B cell (primary cell): ENCODE measurements around the gene DHTKD1. TPM values are rescaled to one million over a fixed set of nuclear protein-coding genes. Genes with fewer than 3 reads are reported as not detected.

Experiments used
- ATAC-seq: fragments of 200-7000 bp; cut with Tn5 transposase; one replicate; pipeline ENCODE4 v1.10.0; 2021; ENCODE audit warnings: low read depth, mild to moderate bottlenecking, moderate number of reproducible peaks, moderate library complexity
- CTCF ChIA-PET: fragments of 350-600 bp; sonication (Branson Sonifier 250); formaldehyde crosslinking; loops from one replicate; lab custom pipeline; 2021; ENCODE audit warnings: antibody characterized with exemption, inconsistent platforms; lab: Charles Lee
- POLR2A ChIA-PET: fragments of 350-600 bp; sonication (Branson Sonifier 250); formaldehyde crosslinking; loops from one replicate; lab custom pipeline; 2021; ENCODE audit warnings: antibody characterized with exemption; lab: Charles Lee
- DNase-seq: peaks from one replicate; pipeline ENCODE4 v3.0.0; 2013
- H2AFZ ChIP-seq: 2 replicates; pipeline ENCODE4 v1.6.1; 2012; ENCODE audit warnings: mild to moderate bottlenecking, low read depth, low read length; ENCODE audit not compliant: insufficient read depth, poor library complexity, severe bottlenecking
- H3K27ac ChIP-seq, 2 donors: 1 replicate in 1 of 2; 2 replicates in 1 of 2; pipeline ENCODE4 v1.5.1; 2012 to 2013; ENCODE audit warnings: low read length in 2 of 2, mild to moderate bottlenecking in 2 of 2, moderate library complexity in 1 of 2
- H3K27me3 ChIP-seq, 4 experiments: fragments of 200-600 bp in 1 of 4; sonication (generic) in 1 of 4; replicated peaks in 1 of 4; 1 replicate in 2 of 4; 2 replicates in 2 of 4; pipeline versions ENCODE4 v1.6.1 to v1.7.0; 2013 to 2016; ENCODE audit warnings: low read length in 3 of 4, mild to moderate bottlenecking in 2 of 4, mixed read lengths in 1 of 4, moderate library complexity in 1 of 4; ENCODE audit not compliant: insufficient read depth in 4 of 4, control insufficient read depth in 3 of 4; ENCODE audit errors: control extremely low read depth in 1 of 4
- H3K36me3 ChIP-seq, 2 experiments: replicated peaks in 1 of 2; 1 replicate in 1 of 2; 2 replicates in 1 of 2; pipeline versions ENCODE4 v1.6.1 to v1.7.1; 2013; ENCODE audit warnings: low read length in 1 of 2; ENCODE audit not compliant: insufficient read depth in 2 of 2, control insufficient read depth in 1 of 2; ENCODE audit errors: control extremely low read depth in 1 of 2, extremely low read depth in 1 of 2
- H3K4me1 ChIP-seq, 2 donors: fragments of 200-600 bp in 1 of 2; sonication (generic) in 1 of 2; 1 replicate in 1 of 2; 2 replicates in 1 of 2; pipeline versions ENCODE4 v1.5.1 to v1.6.1; 2013 to 2017; ENCODE audit warnings: low read length in 2 of 2; ENCODE audit not compliant: control insufficient read depth in 2 of 2, insufficient read depth in 2 of 2
- H3K4me2 ChIP-seq: replicated peaks from 2 replicates; pipeline ENCODE3; 2012; ENCODE audit warnings: mild to moderate bottlenecking, low read depth, low read length; ENCODE audit not compliant: poor library complexity, severe bottlenecking
- H3K4me3 ChIP-seq, 5 experiments: fragments of 200-600 bp in 1 of 5; sonication (generic) in 1 of 5; 1 replicate in 3 of 5; 2 replicates in 2 of 5; pipeline versions ENCODE4 v1.5.1 to v1.7.0; 2011 to 2016; ENCODE audit warnings: low read length in 4 of 5, mild to moderate bottlenecking in 4 of 5, low read depth in 2 of 5, control low read depth in 1 of 5, moderate library complexity in 1 of 5; ENCODE audit not compliant: insufficient read depth in 1 of 5; ENCODE audit errors: control extremely low read depth in 1 of 5, extremely low read depth in 1 of 5
- H3K79me2 ChIP-seq: fragments of 200-600 bp; sonication (generic); one replicate; pipeline ENCODE4 v1.6.0; 2016; ENCODE audit warnings: low read length; ENCODE audit not compliant: control insufficient read depth, insufficient read depth
- H3K9ac ChIP-seq: fragments of 200-600 bp; sonication (generic); 2 replicates; pipeline ENCODE4 v1.6.1; 2017; ENCODE audit warnings: mild to moderate bottlenecking, low read length, moderate library complexity
- H3K9me3 ChIP-seq, 3 donors: one replicate each; pipeline versions ENCODE4 v1.6.1 to v1.7.1; 2013; ENCODE audit warnings: low read length in 2 of 3; ENCODE audit not compliant: control insufficient read depth in 2 of 3, insufficient read depth in 1 of 3; ENCODE audit errors: control extremely low read depth in 1 of 3
- H4K20me1 ChIP-seq: 2 replicates; pipeline ENCODE4 v1.6.0; 2012; ENCODE audit warnings: mild to moderate bottlenecking, low read length; ENCODE audit not compliant: insufficient read depth, control insufficient read depth, poor library complexity, severe bottlenecking
- H3K27ac Mint-ChIP-seq: one replicate; pipeline ENCODE4 v1.8.0; 2021; ENCODE audit warnings: mixed read lengths
- H3K27me3 Mint-ChIP-seq: one replicate; pipeline ENCODE4 v1.8.0; 2021; ENCODE audit warnings: mixed read lengths
- H3K4me1 Mint-ChIP-seq: one replicate; pipeline ENCODE4 v1.8.0; 2021; ENCODE audit warnings: mixed read lengths
- H3K4me3 Mint-ChIP-seq: one replicate; pipeline ENCODE4 v1.8.0; 2021; ENCODE audit warnings: mixed read lengths
- H3K9me3 Mint-ChIP-seq: one replicate; pipeline ENCODE4 v1.8.0; 2022; ENCODE audit warnings: mixed read lengths; ENCODE audit not compliant: insufficient read depth
- EZH2 ChIP-seq: IDR thresholded peaks from 2 replicates; pipeline ENCODE4 v1.6.1; 2012; ENCODE audit warnings: borderline replicate concordance, low read depth, mild to moderate bottlenecking, moderate library complexity, low read length; ENCODE audit not compliant: insufficient read depth, poor library complexity, severe bottlenecking
- WGBS: methylation state at CpG from one replicate; pipeline ENCODE4 v1.1.5; 2013; ENCODE audit warnings: missing lambda C conversion rate; ENCODE audit not compliant: insufficient coverage; 5-methylcytosine and 5-hydroxymethylcytosine counted together
- intact Hi-C: fragments of 100-400 bp; cut with micrococcal nuclease; formaldehyde crosslinking; loops from one replicate; pipeline ENCODE4 v1.10.0; 2022
- polyA plus RNA-seq: library from polyadenylated mRNA; depleted of rRNA; stranded (reverse); fragments of >200 nt; gene quantifications from 2 replicates; pipeline ENCODE4 v1.2.3, GENCODE V29; 2012
- total RNA-seq, 2 donors: library from RNA; stranded (reverse); fragments of 120-200 nt in 1 of 2; gene quantifications; 1 replicate in 1 of 2; 2 replicates in 1 of 2; pipeline versions ENCODE4 v1.2.3 to v1.2.4, GENCODE V29; 2013 to 2022
- TF ChIP-seq, protein P1 (sequence below): fragments of 200-600 bp; IDR thresholded peaks from one replicate; pipeline ENCODE4 v1.8.0; 2022; ENCODE audit warnings: antibody characterized with exemption, mild to moderate bottlenecking

The DHTKD1 gene
- total and polyA plus RNA-seq, 2 donors (not counting 1 experiment from before 2014, with no cell fraction given) = 22.7 to 72.3 TPM

DNA sequence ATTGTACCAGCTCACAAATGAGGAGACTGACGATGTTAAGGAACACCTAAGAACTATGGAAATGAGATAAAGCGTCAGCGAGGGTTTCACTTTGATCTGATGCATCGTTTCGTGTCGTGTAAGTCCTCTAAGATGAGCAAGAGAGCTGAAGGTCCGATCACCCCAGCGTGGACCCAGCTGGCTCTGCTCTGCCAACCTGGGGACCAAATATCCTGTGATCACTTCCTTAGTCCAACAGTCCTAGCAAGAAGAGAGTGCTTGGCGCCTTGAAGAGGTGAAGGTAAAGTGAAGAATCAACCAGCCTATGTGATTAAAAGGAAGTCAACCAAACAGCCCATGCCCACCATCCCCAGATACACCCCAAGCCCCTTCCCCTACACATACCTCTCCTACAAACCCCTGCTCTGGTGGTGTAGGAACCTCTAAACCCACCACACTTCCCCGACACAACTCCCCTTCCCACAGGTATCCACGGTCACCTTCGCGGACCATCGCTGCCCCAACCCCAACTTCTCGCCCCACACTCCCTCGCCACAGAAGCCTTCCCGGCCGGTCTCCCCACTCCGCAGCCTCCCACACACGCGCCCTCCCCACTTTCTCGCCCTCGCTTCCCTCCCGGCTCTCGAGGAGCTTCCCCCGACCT is 26.9 kb upstream of the DHTKD1 start:
- Histone ChIP-seq H4K20me1 (peaks cover 4% of the 10 kb centered on the region), H3K79me2 (peaks cover 66% of the 10 kb centered on the region), H2AFZ (peak overlapping the region; percentile 85), H3K4me1 (peaks cover 13 to 29% of the 10 kb centered on the region in 2 donors), H3K9me3 (no peaks in the 10 kb centered on the region), H3K36me3 (peaks cover 0 to 1% of the 10 kb centered on the region in 2 experiments), H3K27me3 (no peaks in the 10 kb centered on the region), H3K9ac (peak overlapping the region; percentile 99), H3K4me2 (peak overlapping the region; percentile 91), H3K4me3 (peak overlapping the region; percentile 51 to 99 (median 90)), H3K27ac (peak overlapping the region; percentile 95 to 100)
- Mint-ChIP-seq H3K27me3 (no peaks in the 10 kb centered on the region), H3K4me1 (peaks cover 44% of the 10 kb centered on the region), H3K4me3 (peak overlapping the region; percentile 99), H3K27ac (peak overlapping the region; percentile 100), H3K9me3 (no peaks in the 10 kb centered on the region)
- ATAC-seq (no peak), DNase-seq (peak; percentile 70)
- POLR2A ChIA-PET = interaction anchor here (1.0 to 2.8 kb wide), 6 partner anchors 9 to 33 kb away, joined by 3 to 32 read pairs (median 9); partner anchors contain the start of gene DHTKD1
- WGBS = under 1% methylated on average over 25 of the region's 26 CpGs
- TF ChIP-seq, protein P1, sequence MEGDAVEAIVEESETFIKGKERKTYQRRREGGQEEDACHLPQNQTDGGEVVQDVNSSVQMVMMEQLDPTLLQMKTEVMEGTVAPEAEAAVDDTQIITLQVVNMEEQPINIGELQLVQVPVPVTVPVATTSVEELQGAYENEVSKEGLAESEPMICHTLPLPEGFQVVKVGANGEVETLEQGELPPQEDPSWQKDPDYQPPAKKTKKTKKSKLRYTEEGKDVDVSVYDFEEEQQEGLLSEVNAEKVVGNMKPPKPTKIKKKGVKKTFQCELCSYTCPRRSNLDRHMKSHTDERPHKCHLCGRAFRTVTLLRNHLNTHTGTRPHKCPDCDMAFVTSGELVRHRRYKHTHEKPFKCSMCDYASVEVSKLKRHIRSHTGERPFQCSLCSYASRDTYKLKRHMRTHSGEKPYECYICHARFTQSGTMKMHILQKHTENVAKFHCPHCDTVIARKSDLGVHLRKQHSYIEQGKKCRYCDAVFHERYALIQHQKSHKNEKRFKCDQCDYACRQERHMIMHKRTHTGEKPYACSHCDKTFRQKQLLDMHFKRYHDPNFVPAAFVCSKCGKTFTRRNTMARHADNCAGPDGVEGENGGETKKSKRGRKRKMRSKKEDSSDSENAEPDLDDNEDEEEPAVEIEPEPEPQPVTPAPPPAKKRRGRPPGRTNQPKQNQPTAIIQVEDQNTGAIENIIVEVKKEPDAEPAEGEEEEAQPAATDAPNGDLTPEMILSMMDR = no peak
- TF ChIP-seq EZH2 = no peak
- intact Hi-C loops = loop anchor here (1.0 to 5.0 kb wide), 3 partner anchors 33 to 55 kb away; no protein-coding TSS in a partner anchor
- CTCF ChIA-PET = interaction anchor here (0.6 to 1.5 kb wide), 6 partner anchors 9 to 65 kb away, joined by 3 to 6 read pairs (median 3); no protein-coding TSS in a partner anchor

DNA sequence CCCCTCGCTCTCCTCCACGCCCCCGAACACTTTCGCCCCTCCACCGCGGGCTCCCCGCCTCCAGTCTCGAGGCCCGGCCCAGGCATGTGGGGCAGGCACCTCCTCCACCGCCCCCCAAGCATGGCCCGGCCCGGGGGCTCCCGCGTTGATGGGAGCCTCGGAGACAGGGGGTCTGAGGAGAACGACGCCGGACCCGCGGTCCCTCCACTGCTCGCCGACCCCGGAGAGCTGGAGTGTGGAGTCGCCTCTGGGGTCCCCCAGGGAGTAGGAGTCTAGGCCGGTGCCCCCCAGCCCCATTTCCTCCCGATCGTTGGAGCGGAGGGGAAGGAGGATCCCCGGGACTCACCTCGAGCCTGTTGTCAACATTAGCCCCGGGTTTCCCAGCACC is 26.4 kb upstream of the DHTKD1 start:
- peak overlapping the region; percentile 52 to 99 (median 90) for H3K4me3 ChIP-seq
- peak overlapping the region; percentile 85 for H2AFZ ChIP-seq
- peak overlapping the region; percentile 91 for H3K4me2 ChIP-seq
- intact Hi-C loops = loop anchor here (1.0 to 5.0 kb wide), 3 partner anchors 33 to 56 kb away; no protein-coding TSS in a partner anchor
- H3K4me1 ChIP-seq = peaks cover 13 to 29% of the 10 kb centered on the region in 2 donors
- Mint-ChIP-seq H3K4me3 (peak overlapping the region; percentile 99), H3K4me1 (peaks cover 44% of the 10 kb centered on the region), H3K9me3 (no peaks in the 10 kb centered on the region), H3K27me3 (no peaks in the 10 kb centered on the region), H3K27ac (peak overlapping the region; percentile 100)
- ChIA-PET POLR2A (interaction anchor here (0.7 to 2.8 kb wide), 9 partner anchors 9 to 153 kb away, joined by 3 to 32 read pairs (median 6); partner anchors contain the start of genes CDC123, DHTKD1 and NUDT5), CTCF (interaction anchor here (0.5 to 1.9 kb wide), 9 partner anchors 9 to 153 kb away, joined by 3 to 9 read pairs (median 3); partner anchors contain the start of genes CDC123 and NUDT5)
- peak overlapping the region; percentile 99 for H3K9ac ChIP-seq
- TF ChIP-seq, protein P1 = no peak
- no peak for TF ChIP-seq EZH2
- H3K9me3 ChIP-seq = no peaks in the 10 kb centered on the region
- ATAC-seq (peak; percentile 11), DNase-seq (no peak)
- H3K36me3 ChIP-seq = no peaks in the 10 kb centered on the region
- H4K20me1 ChIP-seq = peaks cover 4% of the 10 kb centered on the region
- WGBS = under 1% methylated on average over 25 of the region's 31 CpGs
- H3K27me3 ChIP-seq = no peaks in the 10 kb centered on the region
- peak overlapping the region; percentile 95 to 100 for H3K27ac ChIP-seq
- peaks cover 61% of the 10 kb centered on the region for H3K79me2 ChIP-seq
